C4-2B (cell line): ENCODE results near the gene CLSTN3.

Experiments used
- H3K27ac ChIP-seq: fragments of 450-650 bp; 2 replicates; pipeline ENCODE4 v1.5.1; 2017
- ZFX ChIP-seq: fragments of 450-650 bp; IDR thresholded peaks from 2 replicates; pipeline ENCODE4 v1.6.1; 2017
- TF ChIP-seq, protein P1 (sequence below): fragments of 450-650 bp; conservative IDR thresholded peaks from 2 replicates; pipeline ENCODE4 v1.5.1; 2017; ENCODE audit warnings: mild to moderate bottlenecking

CLSTN3 gene

DNA sequence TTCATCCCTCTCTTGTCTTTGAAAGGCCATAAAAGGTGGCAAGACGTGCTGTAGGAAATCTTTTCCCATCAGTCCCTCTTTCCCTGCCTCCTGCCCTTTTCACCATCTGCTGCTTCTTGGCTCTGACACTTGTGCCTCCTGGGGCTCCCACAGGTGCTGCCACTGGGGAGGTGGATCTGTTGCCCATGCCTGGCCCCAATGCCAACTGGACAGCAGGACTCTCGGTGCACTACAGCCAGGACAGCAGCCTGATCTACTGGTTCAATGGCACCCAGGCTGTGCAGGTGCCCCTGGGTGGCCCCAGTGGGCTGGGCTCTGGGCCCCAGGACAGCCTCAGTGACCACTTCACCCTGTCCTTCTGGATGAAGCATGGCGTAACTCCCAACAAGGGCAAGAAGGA lies 6.5 kb downstream of the CLSTN3 start:
- H3K27ac ChIP-seq, result no peak overlapping the region
- TF ChIP-seq, protein P1, sequence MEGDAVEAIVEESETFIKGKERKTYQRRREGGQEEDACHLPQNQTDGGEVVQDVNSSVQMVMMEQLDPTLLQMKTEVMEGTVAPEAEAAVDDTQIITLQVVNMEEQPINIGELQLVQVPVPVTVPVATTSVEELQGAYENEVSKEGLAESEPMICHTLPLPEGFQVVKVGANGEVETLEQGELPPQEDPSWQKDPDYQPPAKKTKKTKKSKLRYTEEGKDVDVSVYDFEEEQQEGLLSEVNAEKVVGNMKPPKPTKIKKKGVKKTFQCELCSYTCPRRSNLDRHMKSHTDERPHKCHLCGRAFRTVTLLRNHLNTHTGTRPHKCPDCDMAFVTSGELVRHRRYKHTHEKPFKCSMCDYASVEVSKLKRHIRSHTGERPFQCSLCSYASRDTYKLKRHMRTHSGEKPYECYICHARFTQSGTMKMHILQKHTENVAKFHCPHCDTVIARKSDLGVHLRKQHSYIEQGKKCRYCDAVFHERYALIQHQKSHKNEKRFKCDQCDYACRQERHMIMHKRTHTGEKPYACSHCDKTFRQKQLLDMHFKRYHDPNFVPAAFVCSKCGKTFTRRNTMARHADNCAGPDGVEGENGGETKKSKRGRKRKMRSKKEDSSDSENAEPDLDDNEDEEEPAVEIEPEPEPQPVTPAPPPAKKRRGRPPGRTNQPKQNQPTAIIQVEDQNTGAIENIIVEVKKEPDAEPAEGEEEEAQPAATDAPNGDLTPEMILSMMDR, result no peak
- no peak for TF ChIP-seq ZFX

DNA sequence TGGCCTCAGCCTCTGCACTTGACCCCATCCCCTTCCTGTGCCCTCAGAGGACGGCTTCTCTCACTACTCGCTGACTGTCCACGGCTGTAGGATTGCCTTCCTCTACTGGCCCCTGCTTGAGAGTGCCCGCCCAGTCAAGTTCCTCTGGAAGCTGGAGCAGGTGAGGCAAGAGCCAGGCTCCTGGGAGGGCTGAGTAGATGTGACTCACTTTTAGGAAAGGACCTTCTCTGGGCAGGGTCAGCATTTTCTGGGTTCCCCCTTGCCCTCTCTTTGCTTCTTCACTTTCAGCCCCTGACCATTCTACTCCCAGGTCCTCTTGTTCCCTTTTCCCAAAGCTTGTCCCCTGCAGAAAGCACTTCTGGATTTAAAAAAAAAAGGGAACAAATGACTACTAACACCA lies 7.7 kb downstream of the CLSTN3 start:
- TF ChIP-seq, protein P1, result no peak
- TF ChIP-seq ZFX, result no peak
- H3K27ac ChIP-seq, result no peak overlapping the region

- TF ChIP-seq, protein P1, result no peak
- no peak for TF ChIP-seq ZFX
- H3K27ac ChIP-seq, result no peak overlapping the region
Measured at GRCh38 chr12:7139200-7139599, 9.0 kb downstream of the CLSTN3 start.

- H3K27ac ChIP-seq, result no peak overlapping the region
- TF ChIP-seq ZFX, result no peak
- TF ChIP-seq, protein P1, result no peak
Measured at GRCh38 chr12:7141351-7142005, 11.3 kb downstream of the CLSTN3 start.

- TF ChIP-seq ZFX, result no peak
- TF ChIP-seq, protein P1, result peak; percentile 88
Measured at GRCh38 chr12:7142056-7142644, 12.0 kb downstream of the CLSTN3 start.

GRCh38 chr12:7142809-7143465 lies 12.8 kb downstream of the CLSTN3 start:
- no peak for TF ChIP-seq ZFX
- TF ChIP-seq, protein P1, result no peak
- H3K27ac ChIP-seq, result no peak overlapping the region

More at GRCh38 chr12:7142056-7142644, 12.0 kb downstream of the CLSTN3 start:
- H3K27ac ChIP-seq, result no peak overlapping the region

DNA sequence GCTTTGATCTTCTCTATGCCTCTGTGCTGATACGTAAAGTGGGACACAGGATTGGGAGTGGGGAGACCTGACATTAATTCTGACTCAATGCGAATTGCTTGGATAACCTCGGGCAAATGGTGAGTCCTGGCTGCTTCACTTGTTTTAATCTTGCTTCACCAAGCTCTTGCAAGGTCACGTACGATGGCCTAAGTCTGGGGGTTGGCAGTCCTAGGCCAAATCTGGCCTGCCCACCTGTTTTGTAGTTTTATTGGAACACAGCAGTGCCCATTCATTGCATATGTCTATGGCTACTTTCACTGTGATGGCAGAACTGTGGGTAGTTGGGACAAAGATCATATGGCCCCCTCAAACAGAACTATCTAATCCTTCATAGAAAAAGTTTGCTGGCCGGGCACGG lies 13.4 kb downstream of the CLSTN3 start:
- H3K27ac ChIP-seq, result no peak overlapping the region
- TF ChIP-seq, protein P1, result no peak
- TF ChIP-seq ZFX, result no peak
